NCI-H2029 treated with DMSO at 0.1 percent for 48 hours (cell line): ENCODE measurements around the gene ARRDC1.
"Not testable (repeated sequence)": the region's sequence is repeated elsewhere in the genome, so short reads cannot be mapped to it uniquely, and the experiment has no call there.

Experiments
- DNase-seq: peaks from one replicate; lab custom pipeline; 2025; lab: John Stamatoyannopoulos, UW

Gene ARRDC1

DNA sequence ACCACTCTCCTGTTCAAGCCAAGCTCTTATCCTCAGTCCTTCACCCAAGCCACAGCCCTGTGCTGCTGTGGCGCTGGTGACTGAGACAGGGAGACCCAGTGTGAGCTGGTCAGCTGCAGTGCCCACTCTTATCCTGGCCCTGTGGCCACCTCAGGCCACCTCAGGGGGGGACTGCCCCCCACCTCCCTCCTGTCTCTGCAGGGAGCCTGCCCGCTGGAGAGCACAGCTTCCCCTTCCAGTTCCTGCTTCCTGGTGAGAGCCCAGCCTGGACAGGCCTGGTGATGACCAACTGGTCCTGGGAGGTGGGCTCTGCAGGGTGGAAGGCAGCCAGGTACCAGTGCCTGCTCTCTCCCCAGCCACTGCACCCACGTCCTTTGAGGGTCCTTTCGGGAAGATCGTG is 7.8 kb downstream of the ARRDC1 start:
- DNase-seq, result no peak

DNA sequence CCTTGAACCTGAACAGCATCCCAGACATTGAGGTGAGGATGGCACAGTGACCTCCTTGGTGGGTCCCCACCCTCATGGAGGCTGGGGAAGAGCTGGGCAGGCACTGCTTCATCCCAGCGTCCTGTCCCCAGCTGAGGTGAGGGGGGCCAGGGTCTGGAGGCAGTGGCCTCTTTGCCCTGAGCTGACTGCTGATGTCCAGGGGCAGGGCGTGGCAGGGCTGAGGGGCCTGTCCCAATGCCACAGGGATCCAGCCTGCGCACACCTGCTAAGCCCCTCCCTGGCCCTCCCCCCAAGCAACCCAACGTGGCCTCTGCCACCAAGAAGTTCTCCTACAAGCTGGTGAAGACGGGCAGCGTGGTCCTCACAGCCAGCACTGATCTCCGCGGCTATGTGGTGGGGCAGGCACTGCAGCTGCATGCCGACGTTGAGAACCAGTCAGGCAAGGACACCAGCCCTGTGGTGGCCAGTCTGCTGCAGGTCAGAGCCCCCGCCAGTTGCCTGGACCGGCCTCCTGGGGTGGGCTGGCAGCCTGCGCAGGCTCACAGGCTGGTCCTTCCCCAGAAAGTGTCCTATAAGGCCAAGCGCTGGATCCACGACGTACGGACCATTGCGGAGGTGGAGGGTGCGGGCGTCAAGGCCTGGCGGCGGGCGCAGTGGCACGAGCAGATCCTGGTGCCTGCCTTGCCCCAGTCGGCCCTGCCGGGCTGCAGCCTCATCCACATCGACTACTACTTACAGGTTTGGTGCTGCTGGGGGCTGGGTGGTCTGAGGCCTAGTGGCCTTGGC is 8.4 kb downstream of the ARRDC1 start:
- DNase-seq, result no peak

DNA sequence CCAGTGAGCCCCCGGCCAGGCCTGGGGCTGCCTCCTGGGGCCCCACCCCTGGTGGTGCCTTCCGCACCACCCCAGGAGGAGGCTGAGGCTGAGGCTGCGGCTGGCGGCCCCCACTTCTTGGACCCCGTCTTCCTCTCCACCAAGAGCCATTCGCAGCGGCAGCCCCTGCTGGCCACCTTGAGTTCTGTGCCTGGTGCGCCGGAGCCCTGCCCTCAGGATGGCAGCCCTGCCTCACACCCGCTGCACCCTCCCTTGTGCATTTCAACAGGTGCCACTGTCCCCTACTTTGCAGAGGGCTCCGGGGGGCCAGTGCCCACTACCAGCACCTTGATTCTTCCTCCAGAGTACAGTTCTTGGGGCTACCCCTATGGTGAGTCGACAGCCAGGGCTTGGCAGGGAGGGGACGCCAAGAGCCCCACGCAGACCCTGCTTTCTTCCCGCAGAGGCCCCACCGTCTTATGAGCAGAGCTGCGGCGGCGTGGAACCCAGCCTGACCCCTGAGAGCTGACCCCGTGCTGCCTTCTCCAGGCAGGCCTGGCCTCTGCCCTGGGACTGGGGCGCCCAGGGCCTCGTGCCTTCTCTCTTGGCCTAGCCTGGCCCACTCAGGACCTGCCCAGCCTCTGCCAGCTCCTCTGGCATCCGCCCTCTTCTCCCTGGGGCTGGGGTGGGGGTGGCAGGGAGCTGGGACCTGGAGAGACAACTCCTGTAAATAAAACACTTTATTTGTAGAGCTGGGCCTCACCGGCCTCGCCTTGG is 9.3 kb downstream of the ARRDC1 start:
- no peak for DNase-seq

DNA sequence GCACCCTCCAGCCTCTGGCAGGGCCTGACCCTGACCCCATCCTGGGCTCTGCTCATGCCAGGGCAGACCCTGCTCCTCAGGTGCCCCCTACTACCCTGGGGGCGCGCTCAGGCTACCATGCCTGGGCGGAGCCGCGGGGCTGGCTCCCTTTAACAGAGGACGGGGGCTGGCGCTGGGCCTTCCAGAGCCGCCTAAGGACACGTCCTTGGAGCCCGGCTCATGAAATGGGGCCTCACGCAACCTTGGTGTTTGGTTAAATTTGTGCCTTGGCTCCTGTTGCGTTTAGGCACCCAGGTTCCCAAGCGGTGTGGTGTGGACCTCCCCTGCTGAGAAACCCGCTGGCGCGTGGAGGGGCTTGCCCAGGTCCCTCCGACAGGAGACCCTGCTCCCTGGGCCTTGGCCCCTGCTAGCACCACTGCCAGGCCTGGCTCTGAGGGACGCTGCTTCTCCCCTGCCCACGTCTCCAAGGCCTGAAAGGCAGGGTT is 9.9 kb downstream of the ARRDC1 start:
- no peak for DNase-seq

DNA sequence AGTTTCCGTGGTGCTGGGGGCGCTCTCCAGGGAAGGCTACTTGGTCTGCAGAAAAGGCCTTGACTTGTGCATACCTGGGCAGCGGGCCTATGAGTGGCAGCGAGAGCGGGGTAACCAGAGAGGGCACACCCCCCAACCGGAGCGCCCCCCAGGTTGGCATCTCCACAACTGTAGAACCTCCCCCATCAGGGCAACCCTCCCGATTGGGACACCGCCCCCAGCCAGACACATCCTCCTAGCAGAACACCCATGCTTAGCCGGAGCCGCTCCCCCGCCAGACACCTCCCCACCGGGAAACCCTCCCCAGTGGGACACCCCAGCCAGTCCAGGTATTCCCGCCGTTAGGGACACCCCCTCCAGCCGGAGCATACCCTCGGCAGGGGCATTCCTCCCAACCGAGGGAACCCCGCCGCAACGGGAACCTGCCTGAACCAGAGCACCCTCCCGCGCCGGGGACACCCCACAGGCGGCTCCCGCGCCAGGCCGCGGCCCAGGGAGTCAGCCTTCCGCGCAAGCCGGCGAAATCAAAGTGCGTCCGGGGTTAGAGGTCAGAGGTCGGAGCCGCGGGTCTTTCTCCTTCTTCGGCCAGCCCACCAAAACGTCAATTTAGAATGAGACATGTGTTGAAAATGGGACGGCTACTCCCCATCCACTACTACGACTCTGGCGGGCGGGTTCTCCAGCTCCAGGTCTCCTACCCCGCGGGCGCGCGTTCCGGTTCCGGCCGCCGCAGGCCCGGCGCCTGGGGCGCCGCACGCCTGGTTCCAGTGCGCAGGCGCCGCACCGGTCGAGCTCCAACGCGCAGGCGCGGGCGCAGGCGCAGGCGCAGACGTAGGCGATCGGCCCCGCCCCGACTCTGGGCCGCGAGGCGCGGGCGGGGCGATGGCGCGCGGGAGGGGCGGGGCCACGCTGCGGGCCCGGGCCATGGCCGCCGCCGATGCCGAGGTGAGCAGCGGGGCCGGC is 12.9 kb downstream of the ARRDC1 start, which contains the start of gene EHMT1:
TSS of gene EHMT1 (plus strand) at position 901 of the 963 bp plus-strand sequence. CDS start at position 925, 24 bp downstream.
- peak; percentile 72 for DNase-seq

DNA sequence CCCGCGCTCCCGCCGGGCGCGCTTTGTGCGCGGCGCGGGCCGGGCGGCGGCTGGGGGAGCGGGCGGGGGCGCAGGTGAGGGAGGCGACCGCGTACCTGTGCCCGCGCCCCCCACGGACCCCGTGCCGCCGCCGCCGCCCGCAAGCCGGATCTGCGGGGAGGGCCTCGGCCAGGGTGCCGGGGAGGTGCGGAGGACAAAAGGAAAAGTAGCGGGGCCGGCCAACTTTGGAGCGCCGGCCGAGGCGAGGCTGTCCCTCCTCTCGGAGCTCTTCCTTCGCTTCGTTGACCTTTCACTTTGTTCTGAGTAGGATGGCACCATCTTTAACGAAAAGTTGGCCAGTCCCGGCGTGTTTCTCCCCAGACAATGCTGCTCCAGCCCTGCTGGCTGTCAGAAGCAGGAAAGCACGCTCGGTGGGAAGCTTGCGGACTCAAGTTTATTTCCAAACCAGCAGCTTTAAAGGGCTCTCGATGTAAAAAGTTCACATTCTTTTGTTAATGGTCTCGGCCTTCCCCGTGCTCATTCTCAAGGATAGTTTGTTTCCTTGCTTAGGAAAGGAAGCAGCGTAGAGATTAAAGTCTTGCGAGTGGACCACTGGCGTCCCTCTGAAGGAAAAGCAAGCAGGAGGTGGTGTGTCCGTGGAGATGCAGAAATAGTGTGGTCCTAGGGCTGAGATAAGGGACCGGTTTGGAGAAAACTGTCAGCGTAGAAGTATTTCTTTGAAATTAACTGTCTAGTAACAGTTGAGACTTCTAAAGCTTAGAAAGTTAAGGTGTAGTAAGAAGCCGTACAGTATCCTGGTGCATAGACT is 14.0 kb downstream of the ARRDC1 start:
- no peak for DNase-seq

DNA sequence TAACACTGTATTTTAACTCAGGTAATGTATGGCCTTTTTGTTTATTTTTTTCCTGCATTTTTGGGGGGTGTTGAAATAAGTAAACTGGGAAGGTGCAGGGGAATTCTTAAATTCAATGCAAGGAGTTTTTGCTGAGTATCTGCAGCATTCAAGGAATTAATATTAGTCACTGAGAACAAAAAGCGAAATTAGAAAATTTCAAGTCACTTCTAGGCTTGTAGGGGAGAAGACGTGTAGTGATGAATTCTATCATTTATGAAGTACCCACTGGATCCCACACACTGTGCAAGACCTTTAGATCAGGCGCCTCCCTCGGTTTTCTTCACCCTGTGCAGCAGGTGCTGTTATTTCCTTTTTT is 14.5 kb downstream of the ARRDC1 start:
- DNase-seq, result no peak

DNA sequence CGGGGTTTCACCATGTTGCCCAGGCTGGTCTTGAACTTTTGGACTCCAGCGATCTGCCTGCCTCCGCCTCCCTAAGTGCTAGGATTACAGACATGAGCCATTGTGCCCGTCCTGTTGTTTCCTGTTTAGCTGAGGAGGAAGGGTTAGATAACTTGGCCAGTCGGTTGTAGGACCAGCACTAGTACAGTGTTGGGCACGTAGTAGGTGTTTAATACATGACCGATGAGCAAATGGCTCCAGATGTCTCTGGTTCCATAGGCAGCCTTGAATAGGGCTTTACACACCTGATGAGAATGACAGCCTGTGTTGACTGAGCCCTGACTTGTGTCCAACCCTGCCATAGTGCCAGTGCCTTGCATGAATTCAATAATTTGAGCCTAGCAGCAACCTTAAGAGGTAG is 15.1 kb downstream of the ARRDC1 start:
- DNase-seq, result no peak

DNA sequence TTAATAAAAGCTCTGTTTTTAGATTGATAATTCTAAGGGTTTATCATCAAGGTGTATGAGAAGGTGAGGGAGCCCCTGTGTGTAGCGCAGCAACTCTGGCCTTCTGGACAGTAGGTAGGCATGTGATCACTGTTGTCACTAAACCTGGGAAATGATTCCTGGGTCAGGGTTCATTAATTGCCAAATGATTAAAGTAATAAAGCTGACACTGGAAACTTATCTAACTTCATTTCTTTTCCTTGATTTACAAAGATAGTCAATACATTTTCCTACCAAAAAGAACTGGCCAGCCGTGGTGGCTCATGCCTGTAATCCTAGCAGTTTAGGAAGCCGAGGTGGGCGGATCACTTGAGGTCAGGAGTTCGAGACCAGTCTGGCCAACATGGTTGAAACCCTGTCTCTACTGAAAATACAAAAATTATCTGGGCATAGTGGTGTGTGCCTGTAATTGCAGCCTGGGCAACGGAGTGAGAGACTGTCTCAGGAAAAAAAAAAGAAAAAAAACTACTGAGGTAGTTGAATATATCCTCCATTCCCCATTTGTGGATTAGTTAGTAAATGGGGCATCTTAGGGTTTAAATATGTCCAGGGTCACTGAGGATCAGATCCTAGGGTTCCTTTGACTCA is 15.8 kb downstream of the ARRDC1 start:
- no peak for DNase-seq

DNA sequence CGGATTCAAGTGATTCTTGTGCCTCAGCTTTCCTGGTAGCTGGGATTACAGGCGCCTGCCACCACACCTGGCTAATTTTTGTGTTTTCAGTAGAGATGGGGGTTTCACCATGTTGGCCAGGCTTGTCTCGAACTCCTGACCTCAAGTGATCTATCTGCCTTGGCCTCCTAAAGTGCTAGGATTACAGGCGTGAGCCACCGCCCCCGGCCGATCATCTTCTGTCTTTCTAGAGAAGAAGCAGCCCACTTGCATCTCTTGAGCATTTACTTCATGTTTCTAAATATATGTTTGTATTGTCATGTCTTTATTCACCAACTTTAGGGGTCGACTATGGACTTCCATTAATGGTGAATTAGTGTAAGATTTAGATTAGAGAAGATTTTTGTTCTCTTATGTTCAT is 16.7 kb downstream of the ARRDC1 start:
- DNase-seq, result not testable (repeated sequence)

DNA sequence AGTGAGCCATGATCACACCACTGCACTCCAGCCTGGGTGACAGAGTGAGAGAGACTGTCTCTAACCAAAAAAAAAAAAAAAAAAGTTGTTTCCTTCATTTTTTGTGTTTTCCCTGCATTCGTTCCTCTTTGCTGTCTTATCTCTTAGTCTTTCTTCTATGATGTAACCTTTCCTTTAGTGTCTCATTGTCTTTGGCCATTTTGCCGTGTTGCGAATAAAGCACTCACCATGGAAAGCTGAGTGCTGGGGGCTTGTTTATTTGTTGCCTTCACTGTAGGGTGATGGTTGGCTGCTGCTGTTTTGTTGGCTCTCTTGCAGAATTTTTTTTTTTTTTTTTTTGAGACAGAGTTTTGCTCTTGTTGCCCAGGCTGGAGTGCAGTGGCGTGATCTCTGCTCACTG is 21.0 kb downstream of the ARRDC1 start:
- no peak for DNase-seq

DNA sequence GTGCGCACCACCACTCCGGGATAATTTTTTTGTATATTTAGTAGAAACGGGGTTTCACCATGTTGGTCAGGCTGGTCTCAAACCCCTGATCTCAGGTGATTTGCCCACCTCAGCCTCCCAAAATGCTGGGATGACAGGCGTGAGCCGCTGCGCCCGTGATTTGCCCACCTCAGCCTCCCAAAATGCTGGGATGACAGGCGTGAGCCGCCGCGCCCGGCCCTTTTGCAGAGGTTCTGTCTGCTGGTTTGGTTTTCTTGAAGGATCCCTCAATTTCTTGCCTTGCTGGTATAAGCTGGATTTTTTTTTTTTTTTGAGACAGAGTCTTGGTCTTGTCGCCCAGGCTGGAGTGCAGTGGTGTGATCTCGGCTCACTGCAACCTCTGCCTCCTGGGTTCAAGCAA is 21.9 kb downstream of the ARRDC1 start:
- DNase-seq, result not testable (repeated sequence)

DNA sequence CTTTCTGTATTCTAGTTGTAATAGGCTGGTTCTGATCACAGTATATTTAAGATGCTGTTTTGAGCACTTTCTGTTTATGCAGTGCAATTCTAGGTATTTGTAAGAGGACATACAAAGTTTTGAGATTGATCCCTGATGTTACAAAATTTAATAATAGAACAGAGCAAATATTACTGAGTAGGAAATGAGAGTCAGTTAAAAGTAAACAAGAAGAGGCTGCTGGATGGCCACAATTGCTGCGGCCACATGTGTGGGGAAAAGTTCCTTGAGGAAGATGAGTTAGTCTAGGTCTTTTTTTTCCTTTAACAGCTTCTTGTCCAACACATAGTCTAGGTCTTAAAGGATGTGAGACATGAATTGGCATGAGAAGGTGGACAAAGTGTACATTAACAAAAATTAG is 24.6 kb downstream of the ARRDC1 start:
- no peak for DNase-seq

DNA sequence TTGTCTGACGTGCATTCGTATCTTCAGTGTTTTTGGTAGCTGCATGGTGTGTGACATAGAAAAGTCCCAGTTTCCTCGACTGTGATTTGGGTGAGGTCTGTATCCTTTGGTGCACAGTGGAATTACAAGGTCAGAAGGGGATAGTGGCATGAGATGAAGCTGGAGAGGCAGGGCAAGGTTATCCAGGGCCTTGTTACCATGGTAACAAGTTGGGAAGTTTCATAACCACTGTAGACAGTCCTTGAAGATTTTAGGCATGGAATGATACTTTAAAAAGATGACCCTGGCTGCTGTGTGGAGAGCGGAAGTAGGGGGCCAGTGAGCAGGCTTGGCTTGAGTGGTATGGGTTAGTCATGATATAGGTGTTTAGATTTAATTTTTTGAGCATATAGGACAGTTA is 25.2 kb downstream of the ARRDC1 start:
- no peak for DNase-seq

DNA sequence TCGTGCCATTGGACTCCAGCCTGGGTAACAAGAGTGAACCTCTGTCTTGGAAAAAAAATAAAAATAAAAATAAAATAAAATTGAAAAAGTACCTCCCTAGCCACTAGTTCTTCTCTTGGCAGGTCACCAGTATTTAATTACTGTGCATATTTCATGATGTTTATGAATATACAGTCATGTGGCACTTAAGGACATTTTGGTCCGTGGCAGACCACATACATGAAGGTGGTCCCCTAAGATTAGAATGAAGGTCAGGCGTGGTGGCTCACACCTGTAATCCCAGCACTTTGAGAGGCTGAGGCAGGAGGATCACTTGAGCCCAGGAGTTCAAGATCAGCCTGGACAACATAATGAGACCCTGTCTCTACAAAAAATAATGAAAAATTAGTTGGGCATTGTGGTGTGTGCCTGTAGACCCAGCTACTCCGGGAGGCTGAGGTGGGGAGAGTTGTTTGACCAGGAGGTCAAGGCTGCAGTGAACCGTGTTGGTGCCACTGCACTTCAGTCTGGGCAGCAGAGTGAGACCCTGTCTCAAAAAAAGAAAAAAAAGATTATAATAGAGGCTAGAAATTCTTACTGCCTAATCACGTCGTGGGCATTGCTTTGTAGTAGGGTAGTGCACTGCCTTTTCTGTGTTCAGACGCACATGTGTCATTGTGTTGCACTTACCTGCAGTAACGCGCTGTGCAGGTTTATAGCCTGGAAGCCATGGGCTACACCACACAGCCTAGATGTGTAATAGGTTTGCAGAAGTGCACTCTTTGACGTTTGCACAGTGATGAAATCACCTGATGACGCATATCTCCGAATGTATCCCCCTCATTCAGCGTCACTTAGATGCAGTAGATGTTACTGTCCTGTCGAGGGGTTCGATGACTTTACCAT is 26.1 kb downstream of the ARRDC1 start:
- no peak for DNase-seq

DNA sequence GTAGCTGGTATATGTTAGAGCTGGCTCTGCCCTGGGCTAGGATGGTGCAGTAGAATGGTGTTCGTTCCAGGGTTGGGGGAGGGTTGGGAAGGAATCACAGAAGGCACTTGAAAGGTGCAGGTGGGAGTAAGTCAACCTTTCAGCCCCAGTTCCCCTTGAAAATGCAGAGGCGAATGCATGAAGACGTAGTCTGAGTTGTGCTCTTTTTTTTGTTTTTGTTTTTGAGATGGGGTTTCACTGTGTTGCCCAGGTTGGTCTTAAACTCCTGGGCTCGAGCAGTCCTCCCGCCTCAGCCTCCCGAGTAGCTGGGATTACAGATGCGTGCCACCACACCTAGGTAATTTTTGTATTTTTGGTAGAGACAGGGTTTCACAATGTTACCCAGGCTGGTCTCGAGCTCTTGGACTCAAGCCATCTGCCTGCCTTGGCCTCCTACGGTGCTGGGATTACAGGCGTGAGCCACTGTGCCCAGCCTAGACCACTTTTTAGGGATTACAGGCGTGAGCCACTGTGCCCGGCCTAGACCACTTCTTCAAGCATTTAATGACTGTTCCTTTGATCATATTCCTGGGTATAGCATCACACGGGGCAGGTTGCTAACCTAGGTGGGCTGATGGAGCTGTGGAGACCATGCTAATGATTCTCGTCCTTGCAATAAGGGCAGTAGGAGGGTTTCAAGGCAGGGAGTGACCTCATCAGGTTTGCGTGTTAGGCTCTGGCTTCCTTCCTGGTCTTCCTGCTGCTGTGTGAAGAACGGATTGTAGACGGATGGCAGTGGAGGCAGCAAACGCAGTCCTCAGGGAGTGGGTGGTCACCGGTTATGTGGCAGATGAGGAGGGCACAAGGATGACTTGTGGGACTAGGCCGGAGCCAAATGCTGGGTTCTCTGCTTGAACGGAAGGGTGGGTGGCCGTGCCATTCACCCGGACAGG is 27.0 kb downstream of the ARRDC1 start:
- no peak for DNase-seq

DNA sequence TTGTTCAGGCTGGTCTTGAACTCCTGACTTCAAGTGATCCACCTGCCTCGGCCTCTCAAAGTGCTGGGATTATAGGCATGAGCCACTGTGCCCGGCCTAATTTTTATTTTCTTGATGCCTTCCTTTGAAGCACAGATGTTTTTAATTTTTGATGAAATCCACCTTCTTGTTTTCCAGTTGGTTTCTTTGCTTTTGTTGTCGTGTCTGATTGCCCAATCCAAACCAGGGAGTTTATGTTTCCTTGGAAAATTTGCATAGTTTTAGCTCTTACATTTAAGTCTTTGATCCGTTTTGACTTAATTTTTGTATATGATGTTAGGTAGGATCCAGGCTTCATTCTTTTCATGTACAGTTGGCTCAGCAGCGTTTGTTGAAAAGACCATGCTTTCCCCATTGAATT is 28.5 kb downstream of the ARRDC1 start:
- no peak for DNase-seq

DNA sequence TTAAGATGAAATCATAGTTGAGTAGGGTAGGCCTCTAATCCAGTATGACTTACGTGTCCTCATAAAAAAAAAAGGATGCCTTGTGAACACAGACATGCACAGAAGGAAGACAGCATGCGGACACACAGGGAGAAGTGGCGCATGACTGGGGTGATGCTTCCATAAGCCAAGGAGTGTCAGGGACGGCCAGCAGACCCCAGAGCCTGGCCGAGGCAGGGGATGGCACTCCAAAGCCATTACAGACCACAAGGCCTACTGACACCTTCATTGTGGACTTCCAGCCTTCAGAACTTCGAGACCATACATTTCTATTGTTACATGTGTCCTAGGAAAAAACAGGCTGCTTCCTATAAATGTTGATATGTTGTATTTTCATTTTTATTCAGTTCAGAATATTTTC is 33.2 kb downstream of the ARRDC1 start:
- no peak for DNase-seq
